ENCODE measurements around the gene ADGRG6. TPM values are rescaled to one million over a fixed set of nuclear protein-coding genes. Genes with fewer than 3 reads are reported as not detected.
"Not testable (repeated sequence)": the region's sequence is repeated elsewhere in the genome, so short reads cannot be mapped to it uniquely, and the experiment has no call there.

ADGRG6 gene
- total and polyA plus RNA-seq, 9 donors, result 1.6 to 10.6 (median 3.0) TPM

DNA sequence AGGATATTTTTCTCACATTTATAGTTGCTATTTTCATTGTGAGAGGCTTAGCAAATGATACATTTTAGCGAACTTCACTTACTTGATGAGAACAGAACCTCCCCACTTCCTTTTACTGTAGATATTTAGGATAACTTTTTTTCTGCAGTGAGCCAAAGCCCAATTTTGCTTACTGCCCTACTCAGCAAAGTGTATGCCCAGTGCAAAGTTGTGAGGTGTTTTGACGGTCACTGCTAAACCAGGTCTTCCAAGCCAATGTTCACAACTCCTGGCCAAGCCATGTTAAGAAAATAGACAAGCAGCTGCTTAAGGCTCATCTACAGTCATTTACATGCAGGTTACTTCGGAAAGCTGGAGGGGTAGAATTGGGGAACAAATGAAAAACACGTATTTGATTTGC is 144.8 kb downstream of the ADGRG6 start:
- TF ChIP-seq, protein P1, sequence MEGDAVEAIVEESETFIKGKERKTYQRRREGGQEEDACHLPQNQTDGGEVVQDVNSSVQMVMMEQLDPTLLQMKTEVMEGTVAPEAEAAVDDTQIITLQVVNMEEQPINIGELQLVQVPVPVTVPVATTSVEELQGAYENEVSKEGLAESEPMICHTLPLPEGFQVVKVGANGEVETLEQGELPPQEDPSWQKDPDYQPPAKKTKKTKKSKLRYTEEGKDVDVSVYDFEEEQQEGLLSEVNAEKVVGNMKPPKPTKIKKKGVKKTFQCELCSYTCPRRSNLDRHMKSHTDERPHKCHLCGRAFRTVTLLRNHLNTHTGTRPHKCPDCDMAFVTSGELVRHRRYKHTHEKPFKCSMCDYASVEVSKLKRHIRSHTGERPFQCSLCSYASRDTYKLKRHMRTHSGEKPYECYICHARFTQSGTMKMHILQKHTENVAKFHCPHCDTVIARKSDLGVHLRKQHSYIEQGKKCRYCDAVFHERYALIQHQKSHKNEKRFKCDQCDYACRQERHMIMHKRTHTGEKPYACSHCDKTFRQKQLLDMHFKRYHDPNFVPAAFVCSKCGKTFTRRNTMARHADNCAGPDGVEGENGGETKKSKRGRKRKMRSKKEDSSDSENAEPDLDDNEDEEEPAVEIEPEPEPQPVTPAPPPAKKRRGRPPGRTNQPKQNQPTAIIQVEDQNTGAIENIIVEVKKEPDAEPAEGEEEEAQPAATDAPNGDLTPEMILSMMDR (IDR thresholded peaks at IDR 0.05), result no peak
- TF ChIP-seq EP300 (IDR thresholded peaks at IDR 0.05) (no peak), POLR2A (IDR thresholded peaks at IDR 0.05) (no peak)

DNA sequence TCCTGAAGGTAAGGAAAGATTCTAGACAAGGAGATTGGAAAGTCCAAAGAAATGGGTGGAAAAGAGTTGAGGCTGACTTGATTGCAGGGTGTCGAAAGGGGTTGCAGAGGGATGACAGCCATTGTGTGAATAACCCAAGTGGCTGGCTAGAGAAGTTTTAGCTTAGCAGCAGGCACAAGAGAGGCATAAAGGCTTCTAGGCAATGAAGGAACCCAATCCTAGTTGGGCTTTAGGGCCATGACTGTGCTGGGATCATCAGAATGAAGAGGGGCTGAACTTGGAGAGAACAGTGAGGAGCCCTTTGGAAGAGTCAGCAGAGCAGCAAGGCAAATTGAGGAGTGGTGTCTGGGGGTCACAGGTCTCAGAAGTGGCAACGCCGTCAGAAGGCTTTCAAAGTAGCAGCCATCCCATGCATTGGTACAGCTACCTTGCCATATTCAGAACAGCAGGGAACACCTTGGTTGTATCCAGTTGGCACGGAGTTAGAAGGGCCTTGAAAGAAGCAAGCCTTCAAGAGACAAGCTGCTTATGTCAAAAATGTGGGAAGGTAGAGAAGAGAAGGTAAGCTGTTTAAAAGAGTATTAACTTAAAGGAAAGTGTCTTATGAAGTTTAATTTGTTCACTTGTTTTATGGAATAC is 146.4 kb downstream of the ADGRG6 start:
- no peak overlapping the region for H3K27ac ChIP-seq
- H3K4me1 ChIP-seq (ENCODE audit: insufficient read depth), result no peaks in the 10 kb centered on the region
- TF ChIP-seq POLR2A (IDR thresholded peaks at IDR 0.05) (no peak), EP300 (IDR thresholded peaks at IDR 0.05) (no peak)
- TF ChIP-seq, protein P1 (IDR thresholded peaks at IDR 0.05), result no peak
- intact Hi-C loops (cut with DNase I), result no loop called here
- H3K27me3 ChIP-seq, result no peaks in the 10 kb centered on the region
- no peaks in the 10 kb centered on the region for H3K9me3 ChIP-seq
- no peak for DNase-seq
- WGBS, 3 donors, result 90 to 92% (median 92%) methylated on average over 4 of the region's 4 CpGs
- H3K4me3 ChIP-seq, result no peak overlapping the region
- no peaks in the 10 kb centered on the region for H3K36me3 ChIP-seq

More for the DNA sequence above, 144.8 kb downstream of the ADGRG6 start:
- Histone ChIP-seq H3K9me3 (no peaks in the 10 kb centered on the region), H3K27me3 (no peaks in the 10 kb centered on the region), H3K4me3 (no peak overlapping the region), H3K4me1 (ENCODE audit: insufficient read depth) (no peaks in the 10 kb centered on the region), H3K36me3 (no peaks in the 10 kb centered on the region), H3K27ac (no peak overlapping the region)
- DNase-seq, result no peak
- 63 to 74% (median 71%) methylated on average over 4 of the region's 4 CpGs for WGBS, 3 donors
- intact Hi-C loops (cut with DNase I), result no loop called here

DNA sequence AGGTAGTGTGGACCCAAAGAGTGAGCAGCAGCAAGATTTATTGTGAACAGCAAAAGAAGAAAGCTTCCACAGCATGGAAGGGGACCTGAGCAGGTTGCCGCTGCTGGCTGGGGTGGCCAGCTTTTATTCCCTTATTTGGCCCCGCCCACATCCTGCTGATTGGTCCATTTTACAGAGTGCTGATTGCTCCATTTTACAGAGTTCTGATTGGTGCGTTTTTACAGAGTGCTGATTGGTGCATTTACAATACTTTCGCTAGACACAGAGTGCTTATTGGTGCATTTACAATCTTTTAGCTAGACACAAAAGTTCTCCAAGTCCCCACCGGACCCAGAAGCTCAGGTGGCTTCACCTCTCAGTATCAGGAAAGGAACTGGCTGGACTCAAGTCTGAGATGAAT is 149.0 kb downstream of the ADGRG6 start:
- intact Hi-C loops (cut with DNase I); H3K27me3 ChIP-seq; H3K4me1 ChIP-seq (ENCODE audit: insufficient read depth); H3K9me3 ChIP-seq; DNase-seq; H3K4me3 ChIP-seq; H3K36me3 ChIP-seq; H3K27ac ChIP-seq: not testable (repeated sequence)
- 78 to 82% (median 79%) methylated on average over 5 of the region's 5 CpGs for WGBS, 3 donors

DNA sequence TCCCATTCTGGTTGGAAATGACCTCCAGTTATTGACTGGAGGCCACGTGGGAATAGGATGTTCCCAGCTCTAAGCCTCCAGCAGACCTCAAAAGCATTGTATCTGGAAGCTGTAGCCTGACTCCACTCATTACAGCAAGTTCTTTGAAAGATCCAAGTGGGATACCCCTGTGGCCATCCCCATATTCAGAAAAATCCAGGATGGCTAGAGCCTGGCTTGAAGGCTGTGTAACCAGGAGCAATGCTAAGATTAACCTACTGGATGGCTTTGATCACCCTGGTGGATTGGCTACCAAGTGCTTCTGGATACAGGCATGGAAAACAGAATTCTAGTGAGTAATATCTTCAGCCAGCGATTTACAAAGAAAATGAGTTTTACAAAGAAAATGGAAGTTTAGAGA is 151.2 kb downstream of the ADGRG6 start:
- TF ChIP-seq EP300 (IDR thresholded peaks at IDR 0.05) (no peak), POLR2A (IDR thresholded peaks at IDR 0.05) (no peak)
- TF ChIP-seq, protein P1 (IDR thresholded peaks at IDR 0.05), result no peak
- intact Hi-C loops (cut with DNase I), result no loop called here
- Histone ChIP-seq H3K36me3 (no peaks in the 10 kb centered on the region), H3K27me3 (no peaks in the 10 kb centered on the region), H3K4me1 (ENCODE audit: insufficient read depth) (no peaks in the 10 kb centered on the region), H3K4me3 (no peak overlapping the region), H3K27ac (no peak overlapping the region), H3K9me3 (no peaks in the 10 kb centered on the region)
- DNase-seq, result no peak
- 61 to 77% (median 74%) methylated on average over 2 of the region's 2 CpGs for WGBS, 3 donors

DNA sequence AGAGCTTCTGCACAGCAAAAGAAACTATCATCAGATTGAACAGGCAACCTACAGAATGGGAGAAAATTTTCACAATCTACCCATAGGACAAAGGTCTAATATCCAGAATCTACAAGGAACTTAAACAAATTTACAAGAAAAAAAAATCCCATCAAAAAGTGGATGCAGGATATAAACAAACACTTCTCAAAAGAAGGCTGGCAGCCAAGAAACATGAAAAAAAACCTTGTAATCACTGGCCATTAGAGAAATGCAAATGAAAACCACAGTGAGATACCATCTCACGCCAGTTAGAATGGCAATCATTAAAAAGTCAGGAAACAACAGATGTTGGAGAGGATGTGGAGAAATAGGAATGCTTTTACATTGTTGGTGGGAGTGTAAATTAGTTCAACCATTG is 152.4 kb downstream of the ADGRG6 start:
- DNase-seq; intact Hi-C loops (cut with DNase I); H3K36me3 ChIP-seq; H3K4me3 ChIP-seq; H3K27ac ChIP-seq; H3K4me1 ChIP-seq (ENCODE audit: insufficient read depth); H3K27me3 ChIP-seq; H3K9me3 ChIP-seq: not testable (repeated sequence)
- WGBS, 3 donors, result 77 to 95% (median 94%) methylated on average over 1 of the region's 1 CpG

DNA sequence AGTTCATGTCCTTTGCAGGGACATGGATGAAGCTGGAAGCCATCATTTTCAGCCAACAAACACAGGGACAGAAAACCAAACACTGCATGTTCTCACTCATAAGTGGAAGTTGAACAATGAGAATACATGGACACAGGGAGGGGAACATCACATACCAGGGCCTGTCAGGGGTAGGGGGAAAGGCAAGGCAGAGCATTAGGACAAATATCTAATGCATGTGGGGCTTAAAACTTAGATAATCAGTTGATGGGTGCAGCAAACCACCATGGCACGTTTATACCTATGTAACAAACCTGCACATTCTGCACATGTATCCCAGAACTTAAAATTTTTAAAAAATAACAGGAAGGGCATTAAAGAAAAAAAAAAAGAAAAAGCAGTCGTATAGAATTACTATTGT is 153.0 kb downstream of the ADGRG6 start:
- H3K27ac ChIP-seq; H3K4me1 ChIP-seq (ENCODE audit: insufficient read depth); H3K27me3 ChIP-seq; H3K9me3 ChIP-seq; DNase-seq; H3K36me3 ChIP-seq; H3K4me3 ChIP-seq; intact Hi-C loops (cut with DNase I): not testable (repeated sequence)
- WGBS, 3 donors, result 69 to 82% (median 76%) methylated on average over 2 of the region's 2 CpGs

Measured in ovary (tissue), 9 donors.